ENCODE results near the gene CDO1. TPM values are rescaled to one million over a fixed set of nuclear protein-coding genes. Genes with fewer than 3 reads are reported as not detected.
"Not testable (repeated sequence)": the region's sequence is repeated elsewhere in the genome, so short reads cannot be mapped to it uniquely, and the experiment has no call there.

CDO1 gene
- total RNA-seq, 4 donors from 2014 or later = 1.2 to 33.9 (median 8.5) TPM

GRCh38 chr5:115831163-115831768, 14.8 kb upstream of the CDO1 start:
- intact Hi-C loops (cut with DNase I; ENCODE audit: low total_unique reads) = no loop called here
- Histone ChIP-seq H3K27me3 (no peaks in the 10 kb centered on the region), H3K9me3 (no peaks in the 10 kb centered on the region), H3K4me1 (no peaks in the 10 kb centered on the region), H3K36me3 (no peaks in the 10 kb centered on the region), H3K4me3 (no peak overlapping the region), H3K27ac (no peak overlapping the region)
- TF ChIP-seq POLR2A (IDR thresholded peaks at IDR 0.05) (no peak), CTCF (IDR thresholded peaks at IDR 0.05) (peak; percentile 43 to 62 (median 52))
- DNase-seq = no peak

DNA sequence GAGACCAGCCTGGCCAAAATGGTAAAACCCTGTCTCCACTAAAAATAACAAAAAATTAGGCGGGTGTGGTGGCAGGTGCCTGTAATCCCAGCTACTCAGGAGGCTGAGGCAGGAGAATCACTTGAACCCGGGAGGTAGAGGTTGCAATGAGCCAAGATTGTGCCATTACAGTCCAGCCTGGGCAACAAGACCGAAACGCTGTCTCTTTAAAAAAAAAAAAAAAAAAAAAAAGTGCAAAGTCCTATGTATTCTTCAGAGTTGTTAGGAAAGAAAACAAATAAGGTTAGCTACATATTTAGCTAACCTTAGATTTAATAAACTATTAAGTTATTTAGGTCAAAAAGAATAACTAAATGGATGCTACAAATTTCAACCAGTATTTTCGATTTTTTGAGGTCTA, 13.5 kb upstream of the CDO1 start:
- H3K36me3 ChIP-seq = no peaks in the 10 kb centered on the region
- no peak for DNase-seq

GRCh38 chr5:115825948-115826347, 9.5 kb upstream of the CDO1 start:
- TF ChIP-seq CTCF (IDR thresholded peaks at IDR 0.05) = no peak
- no peak for TF ChIP-seq POLR2A (IDR thresholded peaks at IDR 0.05)
- H3K27me3 ChIP-seq = no peaks in the 10 kb centered on the region
- H3K4me3 ChIP-seq = no peak overlapping the region
- intact Hi-C loops (cut with DNase I; ENCODE audit: low total_unique reads) = no loop called here
- H3K9me3 ChIP-seq = no peaks in the 10 kb centered on the region
- H3K36me3 ChIP-seq = no peaks in the 10 kb centered on the region
- H3K27ac ChIP-seq = no peak overlapping the region
- no peaks in the 10 kb centered on the region for H3K4me1 ChIP-seq
- no peak for DNase-seq

More for the DNA sequence above, 13.5 kb upstream of the CDO1 start:
- Histone ChIP-seq H3K4me3 (no peak overlapping the region), H3K27ac (no peak overlapping the region), H3K27me3 (no peaks in the 10 kb centered on the region), H3K9me3 (no peaks in the 10 kb centered on the region), H3K4me1 (no peaks in the 10 kb centered on the region)
- no peak for TF ChIP-seq CTCF (IDR thresholded peaks at IDR 0.05)
- intact Hi-C loops (cut with DNase I; ENCODE audit: low total_unique reads) = no loop called here

- H3K27ac ChIP-seq; H3K4me3 ChIP-seq; H3K36me3 ChIP-seq; DNase-seq; intact Hi-C loops (cut with DNase I; ENCODE audit: low total_unique reads); H3K4me1 ChIP-seq; H3K9me3 ChIP-seq; H3K27me3 ChIP-seq: not testable (repeated sequence)
These were observed 8.5 kb upstream of the CDO1 start for GRCh38 chr5:115824983-115825382.

DNA sequence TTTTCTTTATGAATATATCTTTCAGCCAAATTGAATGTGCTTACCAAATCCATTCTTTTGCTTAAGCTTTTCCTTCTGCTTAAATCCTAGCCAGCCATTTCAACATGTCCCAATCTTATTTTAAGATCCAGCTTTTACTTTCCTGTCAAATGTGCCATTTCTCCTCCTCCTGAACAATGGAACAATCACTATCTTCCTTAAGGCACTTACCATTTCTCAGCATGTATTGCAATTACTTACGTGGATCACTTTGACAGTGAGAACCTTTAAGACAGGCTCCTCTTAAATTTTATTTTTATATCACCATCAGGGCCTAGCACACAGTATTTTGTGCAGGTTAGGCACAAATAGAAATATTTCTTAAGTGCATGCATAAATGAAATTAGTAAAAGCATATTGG, 4.4 kb upstream of the CDO1 start:
- Histone ChIP-seq H3K9me3 (no peaks in the 10 kb centered on the region), H3K27ac (no peak overlapping the region), H3K27me3 (no peaks in the 10 kb centered on the region), H3K4me1 (no peaks in the 10 kb centered on the region), H3K36me3 (no peaks in the 10 kb centered on the region), H3K4me3 (no peak overlapping the region)
- intact Hi-C loops (cut with DNase I; ENCODE audit: low total_unique reads) = no loop called here
- TF ChIP-seq POLR2A (IDR thresholded peaks at IDR 0.05) = no peak
- no peak for TF ChIP-seq CTCF (IDR thresholded peaks at IDR 0.05)
- no peak for DNase-seq

DNA sequence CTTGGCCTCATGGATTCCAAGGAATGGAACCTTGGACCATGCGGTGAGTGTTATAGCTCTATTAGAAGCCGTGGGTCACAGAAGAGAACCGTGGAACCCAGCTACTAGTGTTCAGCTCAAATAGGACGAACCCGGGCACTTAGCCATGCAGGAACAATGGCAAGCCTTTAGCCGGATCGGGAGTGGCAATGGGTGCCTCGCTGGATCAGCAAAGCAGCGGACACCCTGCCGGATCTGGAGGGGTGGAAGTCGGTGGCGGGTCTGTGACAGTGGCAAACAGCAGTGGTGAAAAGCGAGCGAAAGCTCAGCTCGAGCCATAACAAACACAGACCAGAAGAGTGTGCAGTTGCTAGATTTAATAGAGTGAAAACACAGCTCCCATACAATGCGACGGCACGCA, 2.4 kb upstream of the CDO1 start:
- Histone ChIP-seq H3K27me3 (no peaks in the 10 kb centered on the region), H3K4me1 (no peaks in the 10 kb centered on the region), H3K4me3 (no peak overlapping the region), H3K36me3 (no peaks in the 10 kb centered on the region), H3K9me3 (no peaks in the 10 kb centered on the region), H3K27ac (no peak overlapping the region)
- intact Hi-C loops (cut with DNase I; ENCODE audit: low total_unique reads) = no loop called here
- TF ChIP-seq CTCF (IDR thresholded peaks at IDR 0.05) (no peak), POLR2A (IDR thresholded peaks at IDR 0.05) (no peak)
- no peak for DNase-seq
